K562 (cell line): Measurements from ENCODE around the gene CSTB. TPM values are rescaled to one million over a fixed set of nuclear protein-coding genes. Genes with fewer than 3 reads are reported as not detected.

ENCODE experiments used
- ARID1B ChIP-seq: fragments of 450-650 bp; IDR thresholded peaks from 2 replicates; pipeline ENCODE4 v1.6.1; 2016; ENCODE audit warnings: antibody characterized with exemption, mild to moderate bottlenecking, inconsistent platforms
- BHLHE40 ChIP-seq: IDR thresholded peaks from 2 replicates; pipeline ENCODE4 v1.6.1; 2011; ENCODE audit warnings: low read length, improper control_type of control experiment
- CREM ChIP-seq: IDR thresholded peaks from 2 replicates; pipeline ENCODE4 v1.6.1; 2014; ENCODE audit warnings: antibody characterized with exemption, low read depth
- FOXA1 ChIP-seq: fragments of 450-650 bp; IDR thresholded peaks from 2 replicates; pipeline ENCODE4 v1.6.1; 2016; ENCODE audit warnings: mild to moderate bottlenecking, borderline replicate concordance
- LEF1 ChIP-seq: fragments of 450-650 bp; IDR thresholded peaks from 2 replicates; pipeline ENCODE4 v1.6.1; 2016; ENCODE audit warnings: mild to moderate bottlenecking
- NFE2 ChIP-seq: IDR thresholded peaks from 2 replicates; pipeline ENCODE4 v1.6.1; 2014; ENCODE audit warnings: antibody characterized with exemption, low read depth
- POLR2A ChIP-seq: fragments of 450-650 bp; conservative IDR thresholded peaks from 2 replicates; pipeline ENCODE4 v1.6.1; 2016
- RBM14 ChIP-seq: fragments of 200-400 bp; formaldehyde crosslinking; IDR thresholded peaks from 2 replicates; pipeline ENCODE4 v1.6.1; 2018; ENCODE audit warnings: low read depth, mild to moderate bottlenecking, low read length, moderate library complexity, borderline replicate concordance; ENCODE audit not compliant: insufficient read depth
- RBM15 ChIP-seq: fragments of 200-400 bp; formaldehyde crosslinking; IDR thresholded peaks from 2 replicates; pipeline ENCODE4 v1.6.1; 2018; ENCODE audit warnings: mild to moderate bottlenecking, low read length, moderate library complexity; ENCODE audit not compliant: insufficient read depth
- THRAP3 ChIP-seq: fragments of 450-650 bp; IDR thresholded peaks from 2 replicates; pipeline ENCODE4 v1.6.1; 2016; ENCODE audit warnings: mild to moderate bottlenecking, inconsistent platforms, borderline replicate concordance
- ZNF12 ChIP-seq: sonication (generic); formaldehyde crosslinking; IDR thresholded peaks from 2 replicates; pipeline ENCODE4 v1.4.0; 2020; ENCODE audit warnings: mild to moderate bottlenecking, missing genetic modification reagents
- ZNF184 ChIP-seq: sonication (generic); formaldehyde crosslinking; IDR thresholded peaks from 2 replicates; pipeline ENCODE4 v1.5.0; 2020; ENCODE audit warnings: missing genetic modification reagents
- ZNF589 ChIP-seq: fragments of 200-800 bp; sonication (Bioruptor generic); IDR thresholded peaks from 2 replicates; pipeline ENCODE4 v1.6.1; 2016; ENCODE audit warnings: low read depth, missing genetic modification characterization, missing compliant biosample characterization
- ZNF644 ChIP-seq: fragments of 200-800 bp; sonication (Bioruptor generic); IDR thresholded peaks from 2 replicates; pipeline ENCODE4 v1.6.1; 2016; ENCODE audit warnings: low read depth, missing genetic modification characterization, missing compliant biosample characterization
- ZNF764 ChIP-seq: fragments of 250-450 bp; sonication (Bioruptor Pico); IDR thresholded peaks from 2 replicates; pipeline ENCODE4 v1.4.0; 2020; ENCODE audit warnings: low read depth, mild to moderate bottlenecking, moderate library complexity
- ZNF766 ChIP-seq: fragments of 200-800 bp; sonication (Bioruptor generic); conservative IDR thresholded peaks from 2 replicates; pipeline ENCODE4 v1.6.1; 2016; ENCODE audit warnings: missing genetic modification characterization, missing compliant biosample characterization
- polyA plus RNA-seq, 8 experiments: library from polyadenylated mRNA; depleted of rRNA in 4 of 8; stranded (reverse) in 5 of 8; unstranded in 3 of 8; fragments of >200 nt; fragmentation: Nextera tagmentation in 2 of 8; fragmentation: Illumina TruSeq in 1 of 8; extraction: Ambion mirVana in 2 of 8; extraction: Trizol in 1 of 8; gene quantifications; 2 replicates each; pipeline versions ENCODE4 v1.2.1 to v1.2.3, GENCODE V29; 2011 to 2014; ENCODE audit warnings: inconsistent platforms in 1 of 8, missing spikeins in 1 of 8
- total RNA-seq, 7 experiments: library from RNA; depleted of rRNA in 6 of 7; stranded (reverse); fragments of >200 nt in 6 of 7; fragmentation: Illumina TruSeq in 2 of 7; extraction: Trizol in 2 of 7; gene quantifications; 2 replicates each; pipeline versions ENCODE4 v1.2.1 to v1.2.3, GENCODE V29; 2011 to 2021; ENCODE audit warnings: low replicate concordance in 1 of 7
- TF ChIP-seq, protein P1 (sequence below): fragments of 450-650 bp; IDR thresholded peaks from 2 replicates; pipeline ENCODE4 v1.6.1; 2017; ENCODE audit warnings: antibody characterized with exemption, mild to moderate bottlenecking
- TF ChIP-seq, protein P2 (sequence below): fragments of 450-650 bp; formaldehyde crosslinking; IDR thresholded peaks from 2 replicates; pipeline ENCODE4 v1.4.0; 2022; ENCODE audit warnings: missing genetic modification characterization
- TF ChIP-seq, protein P3 (sequence below): fragments of 450-650 bp; formaldehyde crosslinking; IDR thresholded peaks from 2 replicates; pipeline ENCODE4 v1.4.0; 2020; ENCODE audit warnings: mild to moderate bottlenecking, moderate library complexity
- TF ChIP-seq, protein P4 (sequence below): fragments of 450-650 bp; IDR thresholded peaks from 2 replicates; pipeline ENCODE4 v1.6.1; 2018; ENCODE audit warnings: mild to moderate bottlenecking, low read depth; ENCODE audit not compliant: partially characterized antibody

Gene CSTB
- total and polyA plus RNA-seq, 9 of the 15 experiments (the other 6 are each of a cell fraction or from before 2014, with no cell fraction given) = 12.4 to 65.0 (median 31.7) TPM

DNA sequence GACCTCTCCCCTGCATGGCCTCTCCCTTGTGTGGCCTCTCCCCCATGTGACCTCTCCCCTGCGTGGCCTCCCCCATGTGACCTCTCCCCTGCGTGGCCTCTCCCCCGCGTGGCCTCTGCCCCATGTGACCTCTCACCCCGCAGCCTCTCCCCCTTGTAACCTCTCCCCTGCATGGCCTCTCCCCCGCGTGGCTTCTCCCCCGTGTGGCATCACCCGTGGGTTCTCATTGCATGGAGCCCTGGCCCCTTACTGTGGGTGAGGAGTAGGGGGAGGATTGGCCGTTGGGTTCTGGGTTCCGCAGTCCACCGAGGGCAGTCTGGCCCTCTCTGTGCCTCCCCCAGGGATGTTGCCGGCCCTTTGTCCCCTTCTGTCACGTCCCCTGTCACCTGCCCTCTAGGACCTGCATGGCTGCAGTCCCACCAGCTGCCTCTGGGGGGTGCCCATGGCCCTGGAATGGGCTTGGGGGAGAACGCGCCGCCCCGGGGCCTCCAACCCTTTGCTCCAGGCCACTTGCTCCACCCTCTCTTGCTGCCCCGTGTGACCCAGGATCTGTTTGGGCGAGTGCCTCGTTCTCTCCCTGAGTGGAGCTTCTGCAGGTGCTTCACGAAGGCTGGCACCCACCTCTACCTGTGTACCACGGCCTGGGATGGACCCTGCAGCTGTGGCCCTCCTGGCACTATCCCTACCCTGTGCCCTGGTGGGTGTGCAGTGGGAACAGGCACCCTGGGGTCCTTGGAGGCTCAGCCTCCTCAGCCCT is 34.6 kb upstream of the CSTB start (continued):
- TF ChIP-seq, protein P1, sequence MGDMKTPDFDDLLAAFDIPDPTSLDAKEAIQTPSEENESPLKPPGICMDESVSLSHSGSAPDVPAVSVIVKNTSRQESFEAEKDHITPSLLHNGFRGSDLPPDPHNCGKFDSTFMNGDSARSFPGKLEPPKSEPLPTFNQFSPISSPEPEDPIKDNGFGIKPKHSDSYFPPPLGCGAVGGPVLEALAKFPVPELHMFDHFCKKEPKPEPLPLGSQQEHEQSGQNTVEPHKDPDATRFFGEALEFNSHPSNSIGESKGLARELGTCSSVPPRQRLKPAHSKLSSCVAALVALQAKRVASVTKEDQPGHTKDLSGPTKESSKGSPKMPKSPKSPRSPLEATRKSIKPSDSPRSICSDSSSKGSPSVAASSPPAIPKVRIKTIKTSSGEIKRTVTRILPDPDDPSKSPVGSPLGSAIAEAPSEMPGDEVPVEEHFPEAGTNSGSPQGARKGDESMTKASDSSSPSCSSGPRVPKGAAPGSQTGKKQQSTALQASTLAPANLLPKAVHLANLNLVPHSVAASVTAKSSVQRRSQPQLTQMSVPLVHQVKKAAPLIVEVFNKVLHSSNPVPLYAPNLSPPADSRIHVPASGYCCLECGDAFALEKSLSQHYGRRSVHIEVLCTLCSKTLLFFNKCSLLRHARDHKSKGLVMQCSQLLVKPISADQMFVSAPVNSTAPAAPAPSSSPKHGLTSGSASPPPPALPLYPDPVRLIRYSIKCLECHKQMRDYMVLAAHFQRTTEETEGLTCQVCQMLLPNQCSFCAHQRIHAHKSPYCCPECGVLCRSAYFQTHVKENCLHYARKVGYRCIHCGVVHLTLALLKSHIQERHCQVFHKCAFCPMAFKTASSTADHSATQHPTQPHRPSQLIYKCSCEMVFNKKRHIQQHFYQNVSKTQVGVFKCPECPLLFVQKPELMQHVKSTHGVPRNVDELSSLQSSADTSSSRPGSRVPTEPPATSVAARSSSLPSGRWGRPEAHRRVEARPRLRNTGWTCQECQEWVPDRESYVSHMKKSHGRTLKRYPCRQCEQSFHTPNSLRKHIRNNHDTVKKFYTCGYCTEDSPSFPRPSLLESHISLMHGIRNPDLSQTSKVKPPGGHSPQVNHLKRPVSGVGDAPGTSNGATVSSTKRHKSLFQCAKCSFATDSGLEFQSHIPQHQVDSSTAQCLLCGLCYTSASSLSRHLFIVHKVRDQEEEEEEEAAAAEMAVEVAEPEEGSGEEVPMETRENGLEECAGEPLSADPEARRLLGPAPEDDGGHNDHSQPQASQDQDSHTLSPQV = peak; percentile 79; the same call in 1 of the 2 replicates
- TF ChIP-seq CREM (peak; percentile 39; the same call in 1 of the 2 replicates), BHLHE40 (peak; percentile 71), LEF1 (0 out of 2 replicates have a peak, but pooled peaks have one; percentile 25), RBM15 (no peak), THRAP3 (no peak), ZNF764 (no peak), ZNF766 (CRISPR knock-in tag) (no peak), RBM14 (0 out of 2 replicates have a peak, but pooled peaks have one; percentile 92), ZNF12 (CRISPR knock-in tag) (no peak; the same call in 1 of the 2 replicates), ARID1B (peak; percentile 49; the same call in 1 of the 2 replicates), ZNF184 (CRISPR knock-in tag) (no peak), POLR2A (peak; percentile 51; the same call in 1 of the 2 replicates), ZNF589 (CRISPR knock-in tag) (no peak), FOXA1 (no peak), NFE2 (no peak), ZNF644 (tag) (no peak)
- TF ChIP-seq, protein P2, sequence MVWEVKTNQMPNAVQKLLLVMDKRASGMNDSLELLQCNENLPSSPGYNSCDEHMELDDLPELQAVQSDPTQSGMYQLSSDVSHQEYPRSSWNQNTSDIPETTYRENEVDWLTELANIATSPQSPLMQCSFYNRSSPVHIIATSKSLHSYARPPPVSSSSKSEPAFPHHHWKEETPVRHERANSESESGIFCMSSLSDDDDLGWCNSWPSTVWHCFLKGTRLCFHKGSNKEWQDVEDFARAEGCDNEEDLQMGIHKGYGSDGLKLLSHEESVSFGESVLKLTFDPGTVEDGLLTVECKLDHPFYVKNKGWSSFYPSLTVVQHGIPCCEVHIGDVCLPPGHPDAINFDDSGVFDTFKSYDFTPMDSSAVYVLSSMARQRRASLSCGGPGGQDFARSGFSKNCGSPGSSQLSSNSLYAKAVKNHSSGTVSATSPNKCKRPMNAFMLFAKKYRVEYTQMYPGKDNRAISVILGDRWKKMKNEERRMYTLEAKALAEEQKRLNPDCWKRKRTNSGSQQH (CRISPR knock-in tag) = no peak
- TF ChIP-seq, protein P3, sequence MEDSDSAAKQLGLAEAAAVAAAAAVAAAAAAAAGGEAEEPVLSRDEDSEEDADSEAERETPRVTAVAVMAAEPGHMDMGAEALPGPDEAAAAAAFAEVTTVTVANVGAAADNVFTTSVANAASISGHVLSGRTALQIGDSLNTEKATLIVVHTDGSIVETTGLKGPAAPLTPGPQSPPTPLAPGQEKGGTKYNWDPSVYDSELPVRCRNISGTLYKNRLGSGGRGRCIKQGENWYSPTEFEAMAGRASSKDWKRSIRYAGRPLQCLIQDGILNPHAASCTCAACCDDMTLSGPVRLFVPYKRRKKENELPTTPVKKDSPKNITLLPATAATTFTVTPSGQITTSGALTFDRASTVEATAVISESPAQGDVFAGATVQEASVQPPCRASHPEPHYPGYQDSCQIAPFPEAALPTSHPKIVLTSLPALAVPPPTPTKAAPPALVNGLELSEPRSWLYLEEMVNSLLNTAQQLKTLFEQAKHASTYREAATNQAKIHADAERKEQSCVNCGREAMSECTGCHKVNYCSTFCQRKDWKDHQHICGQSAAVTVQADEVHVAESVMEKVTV (CRISPR knock-in tag) = peak; percentile 99
- TF ChIP-seq, protein P4, sequence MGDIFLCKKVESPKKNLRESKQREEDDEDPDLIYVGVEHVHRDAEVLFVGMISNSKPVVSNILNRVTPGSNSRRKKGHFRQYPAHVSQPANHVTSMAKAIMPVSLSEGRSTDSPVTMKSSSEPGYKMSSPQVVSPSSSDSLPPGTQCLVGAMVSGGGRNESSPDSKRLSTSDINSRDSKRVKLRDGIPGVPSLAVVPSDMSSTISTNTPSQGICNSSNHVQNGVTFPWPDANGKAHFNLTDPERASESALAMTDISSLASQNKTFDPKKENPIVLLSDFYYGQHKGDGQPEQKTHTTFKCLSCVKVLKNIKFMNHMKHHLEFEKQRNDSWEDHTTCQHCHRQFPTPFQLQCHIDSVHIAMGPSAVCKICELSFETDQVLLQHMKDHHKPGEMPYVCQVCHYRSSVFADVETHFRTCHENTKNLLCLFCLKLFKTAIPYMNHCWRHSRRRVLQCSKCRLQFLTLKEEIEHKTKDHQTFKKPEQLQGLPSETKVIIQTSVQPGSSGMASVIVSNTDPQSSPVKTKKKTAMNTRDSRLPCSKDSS = no peak
